OCI-LY7 (cell line): ENCODE measurements around the gene LCE1F. TPM values are rescaled to one million over a fixed set of nuclear protein-coding genes. Genes with fewer than 3 reads are reported as not detected.
A peak's percentile ranks its signal among the peaks of the same experiment; 100 is the strongest.

Experiments
- BruUV-seq: library from RNA; stranded (reverse); fragments of 400-500 nt; replicated peaks from 2 replicates; lab custom pipeline; 2021; lab: Mats Ljungman, UMichigan
- CTCF ChIA-PET: fragments of 300-600 bp; sonication (Branson Sonifier 250); formaldehyde crosslinking; loops from one replicate; lab custom pipeline; 2022; ENCODE audit warnings: antibody characterized with exemption; ENCODE audit not compliant: unreplicated experiment; lab: Charles Lee
- POLR2A ChIA-PET: fragments of 300-600 bp; sonication (Branson Sonifier 250); formaldehyde crosslinking; loops from one replicate; lab custom pipeline; 2022; ENCODE audit warnings: antibody characterized with exemption; lab: Charles Lee
- DNase-seq: peaks from one replicate; pipeline ENCODE4 v3.0.0-alpha.2; 2015; ENCODE audit warnings: low spot score
- H2AFZ ChIP-seq: fragments of 200-600 bp; sonication (generic), shearing (Covaris generic); 2 replicates; pipeline ENCODE4 v1.6.1; 2014; ENCODE audit warnings: mild to moderate bottlenecking, antibody characterized with exemption, low read length, moderate library complexity
- H3K27ac ChIP-seq: fragments of 200-600 bp; sonication (generic); 2 replicates; pipeline ENCODE4 v1.5.1; 2014; ENCODE audit warnings: mixed run types, low read depth, mild to moderate bottlenecking, moderate library complexity, low read length, inconsistent platforms; ENCODE audit not compliant: poor library complexity, severe bottlenecking
- H3K36me3 ChIP-seq: fragments of 200-600 bp; sonication (generic); 2 replicates; pipeline ENCODE4 v1.6.1; 2014; ENCODE audit warnings: mild to moderate bottlenecking, antibody characterized with exemption, low read length, moderate library complexity, mixed read lengths; ENCODE audit not compliant: insufficient read depth
- H3K4me1 ChIP-seq: fragments of 200-600 bp; sonication (generic); 2 replicates; pipeline ENCODE4 v1.5.1; 2014; ENCODE audit warnings: mild to moderate bottlenecking, low read length; ENCODE audit not compliant: insufficient read depth, poor library complexity, severe bottlenecking
- H3K4me2 ChIP-seq: fragments of 200-600 bp; sonication (generic); 2 replicates; pipeline ENCODE4 v1.6.1; 2014; ENCODE audit warnings: mild to moderate bottlenecking, low read length
- H3K4me3 ChIP-seq: fragments of 200-600 bp; sonication (generic); 2 replicates; pipeline ENCODE4 v1.5.1; 2014; ENCODE audit warnings: mild to moderate bottlenecking, low read depth, low read length; ENCODE audit not compliant: poor library complexity, severe bottlenecking
- H3K79me2 ChIP-seq: fragments of 200-600 bp; sonication (generic); 2 replicates; pipeline ENCODE4 v1.6.1; 2016; ENCODE audit warnings: low read depth, mild to moderate bottlenecking, low read length, moderate library complexity, mixed read lengths; ENCODE audit not compliant: insufficient read depth
- H3K9me2 ChIP-seq: fragments of 200-600 bp; sonication (generic); 2 replicates; pipeline ENCODE4 v1.6.1; 2016; ENCODE audit warnings: mild to moderate bottlenecking, low read length, mixed read lengths; ENCODE audit not compliant: insufficient read depth
- H3K9me3 ChIP-seq: fragments of 200-600 bp; sonication (generic); 2 replicates; pipeline ENCODE4 v1.6.1; 2014; ENCODE audit warnings: mild to moderate bottlenecking, mixed run types, low read length, mixed read lengths
- H4K20me1 ChIP-seq: fragments of 200-600 bp; sonication (generic); 2 replicates; pipeline ENCODE4 v1.6.1; 2014; ENCODE audit warnings: mild to moderate bottlenecking, antibody characterized with exemption, low read length, moderate library complexity, mixed read lengths; ENCODE audit not compliant: insufficient read depth
- EZH2phosphoT487 ChIP-seq: fragments of 200-600 bp; sonication (generic); IDR thresholded peaks from 2 replicates; pipeline ENCODE4 v1.6.1; 2018; ENCODE audit warnings: low read depth, borderline replicate concordance, mild to moderate bottlenecking, mixed run types, antibody characterized with exemption, low read length, moderate library complexity, mixed read lengths
- intact Hi-C: fragments of 100-400 bp; cut with micrococcal nuclease; formaldehyde crosslinking; loops from one replicate; pipeline ENCODE4 v1.10.0; 2022; ENCODE audit not compliant: unreplicated experiment
- total RNA-seq, 2 experiments: library from RNA; depleted of rRNA in 1 of 2; stranded (reverse); fragments of >200 nt in 1 of 2; shearing (Covaris generic) in 1 of 2; gene quantifications; 2 replicates each; pipeline ENCODE4 v1.2.3, GENCODE V29; 2014 to 2022
- TF ChIP-seq, protein P1 (sequence below): fragments of 200-600 bp; sonication (generic); conservative IDR thresholded peaks from 2 replicates; pipeline ENCODE4 v1.5.1; 2014; ENCODE audit warnings: mild to moderate bottlenecking, antibody characterized with exemption, low read length, moderate library complexity, mixed read lengths

The LCE1F gene
- total RNA-seq, 2 experiments from 2014 or later = not detected

DNA sequence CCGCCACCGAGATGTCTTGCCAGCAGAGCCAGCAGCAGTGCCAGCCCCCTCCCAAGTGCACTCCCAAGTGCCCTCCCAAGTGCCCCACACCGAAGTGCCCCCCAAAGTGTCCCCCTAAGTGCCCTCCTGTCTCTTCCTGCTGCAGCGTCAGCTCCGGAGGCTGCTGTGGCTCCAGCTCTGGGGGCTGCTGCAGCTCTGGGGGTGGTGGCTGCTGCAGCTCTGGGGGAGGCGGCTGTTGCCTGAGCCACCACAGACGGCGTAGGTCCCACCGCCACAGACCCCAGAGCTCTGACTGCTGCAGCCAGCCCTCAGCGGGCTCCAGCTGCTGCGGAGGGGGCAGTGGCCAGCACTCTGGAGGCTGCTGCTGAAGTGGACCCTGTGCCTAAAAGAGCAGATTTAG lies 1.4 kb downstream of the LCE1F start:
- no peaks in the 10 kb centered on the region for H3K36me3 ChIP-seq
- ChIA-PET POLR2A (no interaction called here), CTCF (no interaction called here)
- H3K9me2 ChIP-seq = no peaks in the 10 kb centered on the region
- no peaks in the 10 kb centered on the region for H4K20me1 ChIP-seq
- no peak overlapping the region for H3K4me3 ChIP-seq
- H3K9me3 ChIP-seq = no peaks in the 10 kb centered on the region
- intact Hi-C loops = no loop called here
- no peak overlapping the region for H3K27ac ChIP-seq
- H3K4me1 ChIP-seq = no peaks in the 10 kb centered on the region
- H2AFZ ChIP-seq = no peak overlapping the region
- no TSS peak for BruUV-seq
- H3K4me2 ChIP-seq = no peak overlapping the region
- no peaks in the 10 kb centered on the region for H3K79me2 ChIP-seq
- DNase-seq = no peak
- TF ChIP-seq, protein P1, sequence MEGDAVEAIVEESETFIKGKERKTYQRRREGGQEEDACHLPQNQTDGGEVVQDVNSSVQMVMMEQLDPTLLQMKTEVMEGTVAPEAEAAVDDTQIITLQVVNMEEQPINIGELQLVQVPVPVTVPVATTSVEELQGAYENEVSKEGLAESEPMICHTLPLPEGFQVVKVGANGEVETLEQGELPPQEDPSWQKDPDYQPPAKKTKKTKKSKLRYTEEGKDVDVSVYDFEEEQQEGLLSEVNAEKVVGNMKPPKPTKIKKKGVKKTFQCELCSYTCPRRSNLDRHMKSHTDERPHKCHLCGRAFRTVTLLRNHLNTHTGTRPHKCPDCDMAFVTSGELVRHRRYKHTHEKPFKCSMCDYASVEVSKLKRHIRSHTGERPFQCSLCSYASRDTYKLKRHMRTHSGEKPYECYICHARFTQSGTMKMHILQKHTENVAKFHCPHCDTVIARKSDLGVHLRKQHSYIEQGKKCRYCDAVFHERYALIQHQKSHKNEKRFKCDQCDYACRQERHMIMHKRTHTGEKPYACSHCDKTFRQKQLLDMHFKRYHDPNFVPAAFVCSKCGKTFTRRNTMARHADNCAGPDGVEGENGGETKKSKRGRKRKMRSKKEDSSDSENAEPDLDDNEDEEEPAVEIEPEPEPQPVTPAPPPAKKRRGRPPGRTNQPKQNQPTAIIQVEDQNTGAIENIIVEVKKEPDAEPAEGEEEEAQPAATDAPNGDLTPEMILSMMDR = no peak

GRCh38 chr1:152777510-152778137 lies 2.7 kb downstream of the LCE1F start:
- H2AFZ ChIP-seq = no peak overlapping the region
- TF ChIP-seq, protein P1 = peak; percentile 55
- no peak for TF ChIP-seq EZH2phosphoT487
- H3K79me2 ChIP-seq = no peaks in the 10 kb centered on the region
- no peak overlapping the region for H3K4me2 ChIP-seq
- no peak overlapping the region for H3K27ac ChIP-seq
- H4K20me1 ChIP-seq = no peaks in the 10 kb centered on the region
- BruUV-seq = no TSS peak
- no peaks in the 10 kb centered on the region for H3K9me3 ChIP-seq
- no peak overlapping the region for H3K4me3 ChIP-seq
- intact Hi-C loops = no loop called here
- no peaks in the 10 kb centered on the region for H3K4me1 ChIP-seq
- no peaks in the 10 kb centered on the region for H3K36me3 ChIP-seq
- POLR2A ChIA-PET = no interaction called here
- CTCF ChIA-PET = no interaction called here
- H3K9me2 ChIP-seq = no peaks in the 10 kb centered on the region
- peak; percentile 4 for DNase-seq

- Histone ChIP-seq H3K27ac (no peak overlapping the region), H3K36me3 (no peaks in the 10 kb centered on the region), H3K4me2 (no peak overlapping the region), H3K4me3 (no peak overlapping the region), H3K9me3 (no peaks in the 10 kb centered on the region), H3K9me2 (no peaks in the 10 kb centered on the region; the same call in 1 of the 2 replicates), H4K20me1 (no peaks in the 10 kb centered on the region), H3K79me2 (no peaks in the 10 kb centered on the region), H2AFZ (no peak overlapping the region), H3K4me1 (no peaks in the 10 kb centered on the region)
- no TSS peak for BruUV-seq
- CTCF ChIA-PET = interaction anchor here (1.0 kb wide), 1 partner anchor 179 kb away, joined by 3 read pairs; no protein-coding TSS in a partner anchor
- no peak for DNase-seq
- intact Hi-C loops = no loop called here
- POLR2A ChIA-PET = no interaction called here
- TF ChIP-seq, protein P1 = no peak
- TF ChIP-seq EZH2phosphoT487 = no peak
Measured at GRCh38 chr1:152783095-152783494, 8.2 kb downstream of the LCE1F start.
